ENCODE results near the gene TRPV6.

The TRPV6 gene

DNA sequence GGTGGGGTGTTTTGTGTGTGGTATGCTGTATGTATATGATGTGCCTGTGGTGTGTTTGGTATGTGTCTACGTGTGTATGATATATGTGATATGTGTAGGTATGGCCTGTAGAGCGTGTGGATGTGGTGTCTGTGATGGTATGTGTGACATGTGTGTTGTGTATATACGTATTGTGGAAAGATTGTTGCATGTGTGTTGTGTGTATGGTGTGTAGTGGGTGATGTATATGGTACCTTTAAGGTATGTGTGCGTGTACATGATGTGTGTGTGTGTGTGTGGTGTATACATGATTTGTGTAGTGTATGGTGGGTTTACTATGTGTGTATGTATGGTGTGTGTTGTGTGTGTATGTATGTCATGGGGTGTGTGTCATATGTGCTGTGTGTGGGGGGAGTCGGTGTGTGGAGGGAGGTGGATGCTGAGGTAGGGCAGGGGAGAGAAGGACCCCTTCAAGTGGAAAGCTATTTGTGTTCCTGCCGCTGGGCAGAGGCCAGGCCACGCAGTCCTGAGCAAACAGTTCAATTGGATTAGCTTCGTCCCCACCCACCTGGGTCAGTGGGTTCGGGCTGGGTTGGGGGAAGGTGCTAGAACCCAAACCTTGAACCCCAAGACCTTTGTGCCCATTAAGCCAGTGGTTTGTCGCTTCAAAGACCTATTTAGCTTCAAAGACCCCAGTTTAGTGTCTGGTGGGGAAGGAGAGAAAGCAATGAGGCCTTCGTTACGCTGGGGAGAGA, 1.9 kb upstream of the TRPV6 start:
- no peak for FAIRE-seq
- DNase-seq (ENCODE audit: insufficient read length, low spot score), result no peak

DNA sequence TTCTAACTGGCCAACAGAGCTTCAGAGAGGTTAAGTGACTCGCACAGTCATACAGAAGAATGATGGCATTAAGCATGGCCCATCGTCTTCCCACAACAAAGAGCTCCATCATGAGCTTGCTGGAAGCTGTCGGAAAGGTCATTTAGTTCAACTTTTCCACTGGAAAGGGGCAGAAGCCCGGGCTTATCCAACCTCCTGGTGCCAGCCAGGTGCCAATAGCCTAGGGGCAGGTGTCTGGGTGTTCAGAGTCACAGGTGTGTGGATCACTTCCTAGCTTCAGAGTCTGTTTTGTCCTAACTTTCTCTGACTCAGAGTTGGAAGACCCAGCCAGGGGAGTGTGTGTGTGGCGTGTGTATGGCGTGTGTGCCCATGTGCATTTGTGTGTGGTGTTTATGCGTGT, 1.3 kb upstream of the TRPV6 start:
- no peak for DNase-seq (ENCODE audit: insufficient read length, low spot score)
- FAIRE-seq, result no peak

DNA sequence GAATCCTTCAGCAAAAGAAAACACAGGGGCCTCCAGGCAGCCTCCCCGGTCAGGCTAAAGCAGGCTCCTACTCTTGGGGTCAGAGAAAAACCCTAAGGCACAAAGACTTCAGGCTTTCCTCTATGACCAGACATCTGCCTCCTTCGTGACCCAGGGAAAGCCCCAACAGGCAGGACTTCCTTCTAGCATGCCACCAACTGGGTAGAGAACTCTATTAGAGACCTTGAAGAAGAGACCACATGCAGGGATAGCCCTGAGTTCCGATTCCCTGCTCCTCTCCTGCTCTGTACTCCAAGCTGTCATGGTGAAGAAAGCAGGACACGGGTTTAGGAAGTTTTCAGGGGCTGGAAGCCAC, 1.3 kb downstream of the TRPV6 start:
- no peak for DNase-seq (ENCODE audit: insufficient read length, low spot score)
- no peak for FAIRE-seq

DNA sequence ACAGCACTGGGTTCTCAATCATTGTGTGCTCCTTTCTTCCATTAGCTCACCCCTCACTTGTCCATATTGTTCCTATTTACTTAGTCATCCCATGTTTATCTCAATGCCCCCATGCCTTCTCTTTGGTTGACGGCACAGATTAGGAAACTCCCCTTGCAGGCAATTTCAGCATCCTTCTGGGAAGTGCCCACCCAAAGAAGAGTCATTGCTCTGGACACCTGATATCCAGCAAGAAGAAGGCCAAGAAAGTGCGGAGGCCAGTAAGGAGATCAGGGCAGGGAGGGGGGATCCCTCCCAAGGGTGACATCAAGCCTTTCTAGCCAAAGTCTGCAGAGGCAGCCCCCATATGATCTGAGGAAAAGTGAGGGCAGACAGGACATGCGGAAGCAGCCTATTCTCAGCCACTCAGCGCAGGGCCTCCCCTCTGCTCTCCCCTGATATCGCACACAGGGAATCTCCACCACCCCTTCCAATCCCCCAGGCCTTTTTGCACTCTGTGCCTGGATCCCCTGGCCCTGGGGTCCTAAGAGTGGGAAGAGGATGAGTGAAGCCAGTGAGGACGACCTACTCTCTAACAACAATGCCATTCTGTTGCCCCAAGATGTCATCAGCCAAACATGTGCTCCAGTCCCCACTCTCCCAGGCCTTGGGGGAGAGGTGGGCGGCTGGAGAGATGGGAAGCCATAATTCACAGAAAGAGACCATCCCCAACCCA, 1.8 kb downstream of the TRPV6 start:
- FAIRE-seq (no peak), DNase-seq (ENCODE audit: insufficient read length, low spot score) (no peak)

DNA sequence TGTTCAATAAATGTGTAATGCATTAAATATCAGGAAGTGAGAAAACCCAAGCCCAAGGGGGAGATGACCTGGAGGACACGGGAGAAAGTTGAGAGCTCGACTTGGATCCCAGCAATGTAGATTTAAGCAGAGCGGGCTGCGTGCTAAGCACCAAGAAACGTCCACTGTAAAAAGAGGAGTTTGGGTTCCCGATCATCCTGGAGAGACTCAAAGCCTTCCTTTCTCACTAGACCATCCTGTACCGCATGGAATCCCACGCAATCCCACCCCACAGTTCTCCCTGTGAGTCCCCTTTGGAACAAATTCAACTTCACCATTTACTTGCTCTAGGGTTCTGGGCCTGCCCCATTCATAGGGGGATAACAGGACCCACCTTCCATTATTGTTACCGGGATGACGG, 2.4 kb downstream of the TRPV6 start:
- FAIRE-seq (no peak), DNase-seq (ENCODE audit: insufficient read length, low spot score) (no peak)

DNA sequence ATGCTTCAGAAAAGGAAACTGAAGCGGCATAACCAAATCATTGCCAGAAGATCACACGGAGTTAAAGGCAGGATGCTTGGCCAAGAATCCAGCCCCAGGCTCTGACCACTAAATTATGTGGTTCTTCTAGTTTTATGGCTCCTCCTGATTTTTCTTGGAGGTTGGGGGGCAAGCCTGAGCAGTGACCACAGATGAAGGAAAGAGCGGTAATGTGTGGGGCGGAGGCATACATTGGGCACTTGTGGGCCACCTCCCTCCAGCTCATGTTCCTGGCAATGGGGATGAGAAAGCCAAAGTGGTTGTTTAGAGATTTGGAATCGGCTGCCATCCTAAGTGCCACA, 3.2 kb downstream of the TRPV6 start:
- no peak for FAIRE-seq
- no peak for DNase-seq (ENCODE audit: insufficient read length, low spot score)

DNA sequence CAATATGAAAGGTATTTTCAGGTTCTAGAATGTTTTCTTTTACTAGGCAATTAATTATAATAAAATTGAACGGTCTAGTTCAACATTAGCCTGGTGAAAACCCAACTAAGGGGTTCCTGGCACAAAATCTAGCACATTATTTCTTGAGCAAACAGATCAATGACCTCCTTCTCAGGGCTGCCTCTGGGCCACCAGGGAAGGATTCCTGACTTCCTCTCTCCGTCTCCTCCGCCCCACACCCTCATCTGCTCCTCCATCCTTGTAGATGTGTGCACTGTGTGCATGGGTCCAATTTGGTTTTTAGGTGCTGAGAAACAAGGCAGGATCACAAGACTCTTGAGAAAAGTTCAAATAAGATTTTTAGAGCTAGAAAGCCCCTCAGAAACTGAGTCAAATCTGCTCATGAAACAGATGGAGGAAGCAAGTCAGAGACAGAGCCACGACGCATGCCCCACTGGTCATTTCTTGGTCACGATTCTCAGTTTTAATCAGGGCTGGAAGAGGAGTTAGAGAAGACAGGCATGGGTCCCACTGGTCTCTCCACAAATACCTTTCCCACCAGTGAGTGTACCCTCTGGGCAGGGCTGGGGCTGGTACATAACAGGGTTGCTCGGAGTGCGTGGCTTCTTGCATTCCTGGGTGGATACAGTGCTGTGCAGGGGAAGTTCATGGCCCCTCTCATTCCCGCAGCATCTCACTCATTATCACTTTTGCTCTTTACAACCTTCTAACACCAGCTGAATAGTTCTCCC, 3.8 kb downstream of the TRPV6 start:
- no peak for DNase-seq (ENCODE audit: insufficient read length, low spot score)
- no peak for FAIRE-seq

DNA sequence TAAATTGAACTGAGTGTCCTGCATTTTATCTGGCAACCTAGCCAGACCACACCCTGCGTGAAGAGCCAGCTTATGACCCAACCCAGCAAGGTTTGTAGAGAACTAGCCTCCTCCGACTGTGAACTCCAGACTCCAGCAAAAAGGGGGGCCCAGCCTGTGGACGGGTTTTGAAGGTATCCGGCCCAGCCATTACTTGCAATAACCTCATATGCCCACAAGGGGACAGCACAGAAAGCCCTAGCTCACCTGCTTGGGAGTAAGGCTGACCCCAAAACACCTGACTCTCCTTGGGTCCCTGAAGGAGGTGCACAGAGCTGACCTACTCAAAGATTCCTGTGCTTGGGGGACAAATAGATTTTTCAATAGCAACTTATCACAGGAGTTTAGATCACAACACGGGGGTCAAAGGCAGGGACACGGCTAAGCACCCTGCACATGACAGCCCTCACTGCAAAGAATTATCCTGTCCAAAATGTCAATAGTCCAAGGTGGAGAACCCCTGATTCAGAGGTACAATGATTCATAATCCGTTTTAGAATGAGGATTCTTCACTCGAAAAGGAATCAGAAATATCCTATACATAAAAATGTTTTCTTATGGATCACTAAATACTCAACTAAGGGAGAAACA, 4.6 kb downstream of the TRPV6 start:
- FAIRE-seq (peak; percentile 84), DNase-seq (ENCODE audit: insufficient read length, low spot score) (peak; percentile 53)

DNA sequence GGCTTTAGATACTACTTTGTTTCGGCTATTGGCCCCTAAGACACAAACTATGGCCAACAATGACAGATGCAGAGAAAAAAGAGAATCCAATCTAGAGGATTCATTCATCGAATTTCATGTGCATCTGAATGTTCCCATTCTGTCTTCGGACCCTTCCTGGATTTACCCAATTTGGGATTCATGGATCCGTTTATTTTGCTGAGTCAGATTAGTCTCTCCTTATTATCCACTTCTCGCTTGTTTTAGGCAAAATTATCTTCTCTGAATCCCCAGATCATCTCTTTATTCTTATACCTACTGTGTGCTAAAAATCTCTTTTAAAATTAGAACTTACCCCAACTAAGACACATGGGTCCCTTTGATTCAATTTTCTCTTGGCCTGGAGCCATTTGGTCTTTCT, 6.5 kb downstream of the TRPV6 start:
- FAIRE-seq, result no peak

DNA sequence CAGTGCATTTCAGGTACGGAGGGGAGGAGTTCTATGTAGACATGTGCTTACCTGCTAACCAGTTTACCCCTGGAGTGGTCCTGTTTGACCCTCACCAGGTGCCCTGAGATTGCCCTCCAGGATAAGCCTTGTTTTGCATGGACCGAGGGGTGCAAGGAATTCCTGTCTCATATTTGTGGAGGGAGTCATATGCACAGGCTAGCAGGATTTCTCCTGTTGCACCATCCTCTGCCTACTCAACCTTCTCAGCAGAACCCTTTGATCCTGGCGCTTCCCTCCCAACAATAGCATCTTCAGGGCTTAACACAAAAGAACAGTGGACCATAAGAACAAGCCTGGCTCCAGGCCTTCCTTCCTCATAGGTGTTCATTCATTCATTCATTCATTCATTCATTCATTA, 7.2 kb downstream of the TRPV6 start:
- no peak for FAIRE-seq
- DNase-seq (ENCODE audit: insufficient read length, low spot score), result no peak

More for the DNA sequence above, 6.5 kb downstream of the TRPV6 start:
- no peak for DNase-seq (ENCODE audit: insufficient read length, low spot score)

DNA sequence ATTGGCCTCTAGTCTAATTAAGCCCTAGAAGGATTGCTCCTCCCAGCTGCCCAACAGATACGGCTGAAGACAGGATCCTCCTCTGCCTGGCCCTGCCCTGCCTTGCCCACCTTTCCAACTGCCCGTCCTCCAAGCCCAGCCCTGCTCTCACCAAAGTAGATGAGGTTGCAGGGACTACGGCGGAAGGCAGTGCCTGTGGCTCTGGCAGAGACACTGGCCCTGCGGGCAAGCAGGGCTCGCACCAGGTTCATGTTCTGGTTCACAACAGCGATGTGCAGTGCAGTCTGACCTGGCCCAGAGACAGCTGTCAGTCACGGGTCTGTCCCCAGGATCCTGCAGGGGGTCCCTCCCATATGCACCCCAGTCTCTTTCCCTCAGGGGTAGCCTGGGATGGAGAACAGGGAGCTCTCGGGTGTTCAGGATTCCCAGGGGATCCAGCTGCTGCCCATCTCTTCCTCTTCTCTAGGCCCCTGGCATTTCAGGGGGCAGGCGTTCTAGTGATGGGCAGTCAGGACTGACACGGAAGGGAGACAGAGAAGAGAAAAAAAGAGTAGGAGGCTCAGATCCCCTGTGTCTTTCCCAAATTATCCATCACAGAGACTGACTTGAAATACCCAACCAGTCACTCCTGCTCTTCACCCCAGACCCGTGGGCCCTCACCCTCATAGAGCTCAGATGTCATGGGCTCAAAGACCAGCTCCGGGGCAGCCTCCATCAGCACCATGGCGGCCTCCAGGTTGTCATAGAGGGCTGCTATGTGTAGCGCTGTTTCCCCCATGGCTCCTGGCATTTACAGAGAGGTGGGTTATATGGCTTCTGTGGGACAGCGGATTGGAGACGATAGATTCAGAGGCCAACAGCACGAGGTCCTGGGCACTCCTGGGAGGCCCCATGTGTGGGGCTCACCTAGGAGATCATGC, 8.3 kb downstream of the TRPV6 start:
- no peak for FAIRE-seq
- DNase-seq (ENCODE audit: insufficient read length, low spot score), result no peak

DNA sequence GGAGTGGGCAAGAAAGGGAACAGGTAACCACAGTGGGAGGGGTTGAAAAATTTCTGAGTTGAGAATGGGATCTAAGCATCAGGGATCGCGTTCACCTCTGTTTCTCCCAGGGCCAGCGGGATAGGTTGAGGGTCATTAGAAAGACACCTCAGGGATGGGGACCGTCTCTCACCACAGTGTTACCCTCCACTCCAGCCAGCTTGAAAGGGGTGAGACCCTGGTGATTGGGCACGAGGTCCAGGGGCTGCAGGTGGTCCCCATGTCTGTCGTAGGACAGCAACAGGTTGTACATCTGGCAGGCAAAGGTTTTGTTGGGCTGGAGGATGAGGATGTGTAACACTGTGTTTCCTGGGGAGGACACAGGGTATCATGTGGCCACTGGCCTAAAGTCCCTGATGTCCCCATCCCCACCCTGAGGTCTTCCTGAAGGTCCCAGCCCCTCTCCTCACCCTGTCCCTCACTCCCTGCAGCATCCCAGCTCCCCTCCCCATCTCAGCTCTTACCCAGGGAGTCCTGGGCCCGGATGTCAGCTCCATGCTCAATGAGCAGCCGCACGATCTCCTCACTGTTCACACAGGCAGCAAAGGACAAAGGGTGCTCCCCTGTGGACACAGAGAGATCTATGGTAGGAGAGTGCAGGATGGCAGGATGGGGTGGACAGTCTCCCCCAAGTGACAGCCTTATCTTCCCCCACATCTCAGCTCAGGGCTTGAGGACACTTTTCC, 9.1 kb downstream of the TRPV6 start:
- FAIRE-seq (no peak), DNase-seq (ENCODE audit: insufficient read length, low spot score) (no peak)

DNA sequence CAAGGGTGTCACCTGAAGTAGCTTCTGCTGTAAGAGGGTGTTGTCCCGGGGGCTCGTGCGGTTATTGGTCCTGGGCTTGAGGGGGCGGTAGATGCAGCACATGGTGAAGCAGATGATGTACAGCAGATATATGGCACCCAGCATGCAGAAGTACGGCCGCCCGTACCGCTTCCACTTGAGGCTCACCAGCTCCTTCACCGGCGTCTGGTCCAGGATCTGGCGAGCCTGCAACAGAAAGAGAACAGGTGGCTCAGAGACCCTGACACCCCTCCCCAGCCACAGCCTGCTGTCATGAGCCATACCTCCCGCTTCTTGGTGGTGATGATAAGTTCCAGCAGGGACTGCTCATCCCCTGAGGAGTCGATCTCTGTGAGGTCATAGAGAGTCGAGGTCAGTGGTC, 10.1 kb downstream of the TRPV6 start:
- DNase-seq (ENCODE audit: insufficient read length, low spot score), result no peak
- FAIRE-seq, result no peak

DNA sequence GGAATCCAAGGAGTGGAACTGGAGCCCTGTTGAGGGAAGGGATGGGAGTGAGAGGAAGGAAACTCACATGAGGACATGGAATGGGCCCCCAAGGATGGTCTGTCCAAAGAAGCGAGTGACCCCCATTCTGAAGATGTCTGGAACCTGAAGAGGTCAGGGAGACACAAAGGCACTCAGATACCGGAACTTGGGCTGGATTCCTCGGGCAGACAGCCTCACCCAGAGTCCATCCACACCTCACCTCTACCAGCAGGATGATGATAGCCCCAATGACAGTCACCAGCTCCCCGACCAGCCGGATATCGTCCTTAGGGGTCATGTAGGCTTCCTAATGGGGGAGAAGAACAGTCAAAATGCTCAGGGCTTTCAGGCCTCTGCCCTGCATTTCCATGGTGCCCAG, 10.7 kb downstream of the TRPV6 start:
- DNase-seq (ENCODE audit: insufficient read length, low spot score) (no peak), FAIRE-seq (no peak)

DNA sequence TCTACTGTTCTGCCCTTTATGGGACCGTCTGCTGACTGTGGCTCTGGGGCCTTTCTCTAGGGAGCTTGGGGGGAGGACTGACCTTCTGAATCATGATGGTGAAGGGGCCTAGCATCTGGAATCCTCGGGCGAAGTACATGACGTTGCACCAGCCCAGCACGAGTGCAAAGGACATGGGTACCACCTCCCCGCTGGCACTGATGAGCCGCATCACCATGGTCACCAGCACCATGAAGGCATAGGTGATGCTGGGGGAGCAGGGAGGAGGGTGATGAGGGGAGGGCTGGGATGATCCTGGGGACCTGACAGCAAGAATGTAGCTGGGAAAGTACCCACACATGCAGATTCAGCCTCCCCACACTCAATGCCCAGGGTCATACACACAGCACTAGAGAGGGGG, 11.1 kb downstream of the TRPV6 start:
- DNase-seq (ENCODE audit: insufficient read length, low spot score) (no peak), FAIRE-seq (no peak)

DNA sequence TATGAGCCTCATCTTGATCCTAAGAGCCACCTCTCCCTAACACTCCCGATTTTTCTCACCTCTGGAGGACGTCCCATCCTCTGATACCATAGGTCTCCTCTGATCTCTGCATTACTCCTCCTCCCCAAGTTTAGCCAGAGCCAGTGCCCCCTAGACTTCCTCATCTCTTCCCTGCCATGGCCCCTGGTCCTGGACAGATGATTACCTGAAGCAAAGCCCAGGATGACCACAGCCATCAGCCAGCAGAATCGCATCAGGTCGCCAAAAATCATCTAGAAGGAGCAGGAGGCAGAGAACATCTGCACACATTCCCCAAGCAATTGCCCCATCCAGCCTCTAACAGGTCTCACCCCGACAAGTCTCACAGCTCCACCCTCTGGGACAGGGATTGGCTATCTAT, 11.7 kb downstream of the TRPV6 start:
- FAIRE-seq, result no peak

DNA sequence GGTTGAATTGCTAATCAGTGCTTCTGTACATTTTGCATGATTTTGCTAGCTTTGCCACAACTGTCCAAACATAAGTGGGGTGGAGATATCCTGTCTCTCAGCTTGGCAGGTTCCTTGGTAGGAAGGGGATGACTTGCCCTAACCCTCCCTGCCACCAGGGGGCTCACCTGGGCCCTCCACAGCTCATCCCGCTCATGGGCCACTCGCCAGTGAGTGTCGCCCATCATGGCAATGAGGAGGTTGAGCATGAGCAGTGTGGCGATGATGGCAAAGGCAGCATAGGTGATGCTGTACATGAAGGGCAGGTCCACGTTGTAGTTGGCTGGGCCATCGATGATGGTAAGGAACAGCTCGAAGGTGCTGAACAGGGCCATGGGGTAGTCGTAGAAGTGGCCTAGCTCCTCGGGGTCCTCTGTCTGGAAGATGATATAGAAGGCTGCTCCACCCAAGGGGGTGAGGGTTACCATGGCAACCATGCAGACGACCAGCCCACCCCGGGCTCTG, 12.2 kb downstream of the TRPV6 start:
- DNase-seq (ENCODE audit: insufficient read length, low spot score) (peak; percentile 47), FAIRE-seq (no peak)

More for the DNA sequence above, 11.7 kb downstream of the TRPV6 start:
- DNase-seq (ENCODE audit: insufficient read length, low spot score), result no peak

DNA sequence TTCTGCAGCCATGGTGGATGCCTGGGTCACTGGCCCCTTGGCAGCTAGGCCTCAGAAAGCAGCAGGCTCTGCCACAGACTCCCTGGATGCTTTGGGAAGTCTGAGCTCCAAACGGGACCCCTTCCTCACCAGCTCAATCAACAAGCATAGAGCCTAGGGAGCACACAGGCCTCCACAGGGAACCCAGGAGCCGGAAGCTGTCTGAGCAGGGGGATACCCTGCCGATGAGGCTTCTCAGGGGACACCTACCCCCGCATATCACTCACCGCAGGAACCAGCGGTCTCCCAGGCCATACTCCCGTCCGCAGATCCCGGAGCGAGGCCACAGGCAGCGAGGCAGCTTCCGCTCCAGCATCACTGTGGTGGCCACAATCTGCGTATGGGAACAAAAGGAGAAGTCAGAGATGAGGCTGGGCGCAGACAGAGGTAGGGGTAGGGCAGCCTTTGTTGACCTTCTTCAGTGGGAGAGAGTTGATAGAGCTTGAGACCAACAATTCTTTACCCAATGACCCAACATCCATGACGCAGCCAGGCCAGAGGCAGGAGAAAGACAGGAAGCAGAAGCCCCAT, 13.4 kb downstream of the TRPV6 start:
- FAIRE-seq, result no peak
- DNase-seq (ENCODE audit: insufficient read length, low spot score), result no peak

Data from GM19239 (cell line).